CD4-positive, alpha-beta T cell treated with Interleukin-10 for 1 hour (primary cell): ENCODE measurements around the gene TACC2.
"Not testable (repeated sequence)": the region's sequence is repeated elsewhere in the genome, so short reads cannot be mapped to it uniquely, and the experiment has no call there.

Experiments used
- DNase-seq: peaks from one replicate; pipeline ENCODE4 v3.0.0-alpha.2; 2020

The TACC2 gene

DNA sequence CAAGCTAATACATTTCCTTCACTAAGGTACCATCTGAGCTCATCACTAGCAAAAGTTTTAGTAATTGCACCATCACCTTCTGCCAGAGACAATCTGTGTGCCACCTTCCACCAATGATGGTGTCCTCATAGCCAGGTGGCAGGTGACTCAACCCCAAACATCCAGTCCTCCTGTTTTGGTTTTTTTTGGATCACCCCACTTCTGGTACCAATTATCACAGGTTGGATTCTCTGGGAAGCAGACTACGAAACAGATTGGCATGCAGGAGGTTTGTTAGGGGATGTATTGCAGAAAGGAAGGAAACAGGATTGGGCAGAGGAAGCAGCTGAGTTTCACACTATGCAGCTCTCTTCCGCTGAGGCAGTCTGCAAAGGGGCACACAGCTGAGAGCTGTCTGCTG, 4.5 kb upstream of the TACC2 start:
- DNase-seq = no peak

DNA sequence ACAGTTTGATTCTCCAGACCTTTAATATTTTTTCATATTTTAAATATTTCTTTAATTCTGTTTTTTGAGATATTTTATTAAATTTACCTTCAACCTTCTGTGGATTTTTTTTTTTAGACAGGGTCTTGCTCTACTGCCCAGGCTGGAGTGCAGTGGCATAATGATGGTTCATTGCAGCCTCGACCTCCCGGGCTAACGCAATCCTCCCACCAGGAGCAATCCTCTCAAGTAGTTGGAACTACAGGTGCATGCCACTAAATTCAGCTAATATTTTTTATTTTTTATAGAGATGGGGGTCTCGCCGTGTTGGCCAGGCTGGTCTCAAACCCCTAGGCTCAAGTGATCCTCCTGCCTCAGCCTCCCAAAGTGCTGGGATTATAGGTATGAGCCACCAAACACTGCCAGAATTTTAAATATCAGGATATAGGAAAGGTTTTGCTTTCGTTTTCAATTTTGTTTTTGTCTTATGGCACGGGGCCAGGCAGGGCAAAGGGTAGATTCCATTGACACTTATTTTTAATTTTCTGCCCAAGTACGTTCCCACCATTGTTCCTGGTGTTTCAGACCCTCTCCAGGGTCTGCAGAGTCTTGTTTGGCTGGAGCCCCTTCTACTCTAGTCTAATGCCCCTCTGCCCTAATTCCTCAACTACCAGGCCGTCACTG, 1.2 kb downstream of the TACC2 start:
- DNase-seq = no peak

DNA sequence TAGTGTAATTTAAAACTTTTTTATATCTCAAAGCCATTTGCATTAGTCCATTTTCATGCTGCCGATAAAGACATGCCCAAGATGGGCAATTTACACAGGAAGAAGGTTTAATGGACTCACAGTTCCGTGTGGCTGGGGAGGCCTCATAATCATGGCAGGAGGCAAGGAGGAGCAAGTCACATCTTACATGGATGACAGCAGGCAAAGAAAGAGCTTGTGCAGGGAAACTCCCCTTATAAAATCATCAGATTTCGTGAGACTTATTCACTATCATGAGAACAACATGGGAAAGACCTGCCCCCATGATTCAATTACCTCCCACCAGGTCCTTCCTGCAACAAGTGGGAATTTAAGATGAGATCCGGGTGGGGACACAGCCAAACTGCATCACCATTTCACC, 2.8 kb downstream of the TACC2 start:
- not testable (repeated sequence) for DNase-seq

DNA sequence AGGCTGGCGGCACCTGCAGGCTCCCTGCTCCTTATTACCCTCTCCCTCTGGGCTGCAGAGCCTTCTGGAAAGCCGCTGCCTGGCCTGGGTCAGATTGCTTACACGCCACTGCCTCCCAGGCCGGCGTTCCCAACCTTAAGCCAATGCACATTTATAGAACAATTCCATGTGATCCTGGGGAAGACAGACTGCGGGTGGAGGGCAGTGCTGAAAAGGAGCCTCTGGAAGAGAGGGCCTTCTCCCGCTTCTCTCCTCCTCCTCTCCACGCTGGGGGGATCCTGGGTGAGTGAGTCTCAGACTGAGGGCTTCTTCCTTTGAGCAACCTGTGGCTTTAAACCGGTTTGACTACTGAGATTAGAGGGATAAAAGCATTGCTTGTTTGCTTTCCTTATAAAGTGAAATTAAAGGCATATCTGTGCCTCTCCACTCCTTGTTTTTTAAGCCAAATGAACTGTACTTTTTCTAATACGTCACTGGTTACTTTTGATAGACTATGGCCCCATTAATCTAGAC, 5.5 kb downstream of the TACC2 start:
- DNase-seq = no peak

DNA sequence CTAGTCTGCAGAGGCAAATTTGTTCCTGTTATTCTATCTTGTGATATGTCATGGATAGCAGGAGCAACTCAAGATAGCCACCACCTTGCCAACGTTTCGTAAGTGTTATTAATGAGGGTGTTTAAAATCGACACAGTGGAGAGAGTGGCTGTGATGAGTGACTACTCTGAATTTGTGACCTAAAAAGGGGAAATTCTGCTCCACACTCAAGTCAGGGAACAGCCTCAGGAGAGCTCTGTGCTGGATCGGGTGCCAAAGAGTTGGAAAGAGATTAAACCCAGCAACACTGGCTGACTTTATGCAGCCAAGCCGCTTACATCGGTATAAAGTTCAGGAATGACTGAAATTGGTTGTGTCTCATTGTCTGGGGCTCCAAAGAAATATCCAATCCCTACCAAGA, 9.5 kb downstream of the TACC2 start:
- DNase-seq = no peak

DNA sequence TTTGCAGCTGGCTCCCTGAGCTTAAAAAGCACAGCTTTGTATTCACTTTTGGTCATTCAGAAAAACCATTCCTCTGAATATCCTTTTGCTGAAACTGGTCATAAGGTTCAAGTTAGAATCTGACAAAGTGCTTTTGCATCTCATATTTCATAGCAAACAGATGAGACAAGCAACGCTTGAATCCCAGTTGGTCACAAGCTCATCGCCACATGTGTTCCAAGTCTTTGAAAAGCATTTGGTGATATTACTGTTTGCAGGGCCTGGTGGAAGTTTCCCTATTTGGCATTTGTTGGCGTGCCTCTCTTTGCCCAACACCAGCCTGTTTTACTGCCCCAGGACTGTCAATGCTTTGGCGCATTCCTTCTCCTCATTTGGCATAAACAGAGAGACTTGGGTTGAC, 10.3 kb downstream of the TACC2 start:
- DNase-seq = no peak

DNA sequence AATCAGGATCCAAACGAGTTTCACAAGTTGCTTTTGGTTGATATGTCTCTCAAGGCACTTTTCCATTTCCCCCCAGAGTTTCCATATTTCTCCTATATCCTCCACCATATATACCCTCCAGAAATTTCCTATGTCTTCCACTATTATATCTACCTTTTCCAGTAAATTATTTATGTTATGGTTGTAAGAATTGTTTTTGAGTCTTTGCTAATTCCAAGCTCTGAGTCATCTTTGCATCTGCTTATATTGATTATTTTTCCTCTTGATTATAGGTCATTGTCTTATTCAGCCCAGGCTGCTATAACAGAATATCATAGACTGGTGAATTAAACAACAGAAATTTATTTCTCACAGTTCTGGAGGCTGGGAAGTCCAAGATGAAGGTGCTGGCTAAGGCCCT, 12.7 kb downstream of the TACC2 start:
- DNase-seq = no peak

DNA sequence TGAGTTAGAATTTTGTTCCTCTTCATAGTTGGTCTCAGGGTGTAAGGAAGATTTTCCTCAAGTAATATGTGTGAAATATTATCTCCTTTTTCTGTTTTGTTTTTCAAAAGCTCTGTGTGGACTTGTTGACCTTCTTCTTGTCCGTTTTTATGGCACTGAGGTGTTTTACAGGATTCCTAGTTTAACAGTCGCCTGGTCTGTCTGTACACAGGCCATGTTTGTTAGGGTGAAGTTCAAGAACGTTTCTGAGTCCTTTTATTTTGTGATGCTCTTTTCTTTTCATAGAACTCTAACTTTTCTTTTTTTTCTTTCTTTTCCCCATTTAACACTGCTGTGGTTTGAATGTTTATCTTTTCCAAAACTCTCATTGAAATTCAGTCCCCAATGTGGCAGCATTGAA, 18.5 kb downstream of the TACC2 start:
- DNase-seq = no peak

DNA sequence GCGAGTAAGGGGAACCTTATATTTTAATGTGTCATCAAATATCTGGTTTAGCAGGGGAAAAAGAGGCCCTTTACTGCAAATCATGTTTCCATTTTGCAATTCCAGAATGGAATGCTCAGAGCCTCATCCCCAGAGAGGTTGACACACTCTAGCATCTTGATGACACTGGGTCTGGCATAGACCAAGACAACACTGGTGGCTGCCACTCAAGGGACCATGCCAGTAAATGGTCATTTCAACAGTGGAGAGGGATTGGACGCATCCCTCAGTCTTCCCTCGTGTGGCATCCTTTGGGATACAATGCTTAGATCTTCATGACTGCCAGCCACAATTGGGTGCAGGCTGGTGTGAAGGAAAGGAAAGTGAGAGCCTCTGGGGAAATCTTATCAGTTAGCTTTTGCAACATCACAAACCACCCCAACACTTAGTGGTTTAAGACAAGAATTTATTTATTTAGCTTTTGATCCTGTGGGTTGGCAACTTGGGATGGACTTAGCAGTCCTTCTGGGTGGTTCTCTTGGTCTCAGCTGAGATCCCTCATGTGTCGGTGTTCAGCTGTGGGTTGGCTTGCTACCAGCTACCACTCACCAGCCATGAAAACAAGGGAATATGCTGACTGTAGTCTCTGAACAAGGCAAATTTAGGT, 21.6 kb downstream of the TACC2 start:
- no peak for DNase-seq

DNA sequence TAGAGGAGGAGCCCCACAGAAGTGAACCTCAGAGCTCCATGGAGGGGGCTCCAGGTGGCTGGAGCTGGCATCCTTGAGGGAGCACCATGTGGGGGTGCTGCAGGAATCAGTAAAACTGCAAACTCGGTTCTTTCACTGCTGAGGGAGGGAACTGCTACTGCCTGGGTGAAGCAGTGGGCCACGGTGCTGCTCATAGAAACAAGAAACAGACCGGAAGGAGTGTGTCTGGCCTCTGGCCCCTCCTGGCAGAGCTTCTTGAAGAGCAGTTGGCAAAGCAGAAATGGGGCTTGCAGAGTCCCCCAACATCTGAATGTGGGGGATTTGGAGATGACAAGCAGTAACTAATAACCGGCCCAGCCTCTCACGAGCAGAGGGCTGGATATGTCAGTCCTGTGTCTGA, 23.8 kb downstream of the TACC2 start:
- no peak for DNase-seq

DNA sequence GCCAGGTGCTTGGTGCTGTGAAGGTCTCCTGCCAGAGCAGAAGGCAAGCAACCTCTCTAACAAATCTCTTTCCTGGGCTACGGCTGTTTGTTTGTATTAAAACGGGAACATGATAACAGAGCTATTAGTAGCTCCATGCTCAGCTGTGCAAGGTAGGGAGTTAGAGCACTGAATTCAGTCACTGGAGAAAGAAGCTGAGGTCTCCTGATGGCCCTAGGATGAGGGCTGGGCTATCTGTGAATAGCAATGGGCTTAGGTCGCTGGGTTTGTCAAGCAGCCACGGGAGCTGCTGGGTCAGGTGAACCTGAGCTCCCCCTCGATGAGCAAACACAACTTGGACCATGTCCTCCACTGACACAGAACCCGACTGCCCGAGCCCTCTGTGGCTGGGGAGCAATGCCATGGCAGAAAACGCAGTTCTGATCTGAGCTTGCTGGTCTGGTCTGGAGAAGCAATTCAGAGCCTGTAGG, 24.4 kb downstream of the TACC2 start:
- no peak for DNase-seq

DNA sequence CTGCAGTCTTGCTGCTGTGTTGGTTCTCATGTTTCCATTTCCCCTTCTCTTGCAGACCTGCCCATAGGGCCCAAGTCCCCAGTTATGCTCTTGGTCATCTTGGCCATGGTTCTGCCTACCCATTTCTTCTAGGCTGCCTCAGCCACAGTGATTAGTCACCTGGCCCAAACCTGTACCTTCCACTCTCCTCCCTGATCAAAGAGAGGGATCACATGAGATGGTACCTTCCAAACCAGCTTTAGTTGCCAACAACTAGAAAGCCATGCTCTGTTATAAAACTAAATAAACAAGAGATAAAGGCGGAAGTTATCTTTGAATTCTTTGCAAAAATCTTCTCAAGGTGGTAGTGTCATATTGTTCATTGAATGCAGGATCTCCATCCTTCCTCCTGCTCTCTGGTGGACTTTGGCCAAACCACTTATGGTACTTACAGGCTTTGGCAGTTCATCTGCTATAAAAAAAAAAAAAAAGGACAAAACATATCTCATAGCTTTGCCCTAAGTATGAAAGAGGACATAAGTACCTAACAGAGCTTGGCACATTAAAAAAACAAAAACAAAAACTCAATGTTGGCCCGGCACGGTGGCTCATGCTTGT, 25.8 kb downstream of the TACC2 start:
- DNase-seq = no peak

DNA sequence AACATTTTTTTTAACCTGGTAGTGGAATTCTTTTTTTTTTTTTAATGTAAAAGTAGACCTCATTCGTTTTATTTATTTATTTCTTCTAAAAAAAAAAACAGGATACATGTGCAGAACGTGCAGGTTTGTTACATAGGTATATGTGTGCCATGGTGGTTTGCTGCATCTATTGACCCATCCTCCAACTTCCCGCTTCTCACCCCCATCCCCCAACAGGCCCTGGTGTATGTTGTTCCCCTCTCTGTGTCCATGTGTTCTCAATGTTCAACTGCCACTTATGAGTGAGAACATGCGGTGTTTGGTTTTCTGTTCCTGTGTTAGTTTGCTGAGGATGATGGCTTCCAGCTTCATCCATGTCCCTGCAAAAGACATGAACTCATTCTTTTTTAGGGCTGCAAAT, 29.0 kb downstream of the TACC2 start:
- DNase-seq = not testable (repeated sequence)

DNA sequence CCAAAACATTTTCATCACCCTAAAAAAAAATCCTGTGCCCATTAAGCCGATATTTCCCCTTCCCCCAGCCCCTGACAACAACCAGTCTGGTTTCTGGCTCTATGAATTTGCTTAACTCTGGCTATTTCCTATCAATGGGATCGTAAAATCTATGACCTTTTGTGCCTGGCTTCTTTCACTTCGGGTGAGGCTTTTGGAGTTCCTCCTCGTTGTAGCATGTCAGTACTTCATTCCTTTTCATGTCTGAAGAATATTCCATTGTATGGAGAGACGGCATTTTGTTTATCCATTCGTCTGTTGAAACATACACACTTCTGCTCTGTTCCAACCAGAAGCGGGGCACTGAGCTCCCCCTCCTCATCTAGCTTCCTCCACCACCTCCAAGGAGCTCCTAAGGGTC, 29.5 kb downstream of the TACC2 start:
- no peak for DNase-seq

DNA sequence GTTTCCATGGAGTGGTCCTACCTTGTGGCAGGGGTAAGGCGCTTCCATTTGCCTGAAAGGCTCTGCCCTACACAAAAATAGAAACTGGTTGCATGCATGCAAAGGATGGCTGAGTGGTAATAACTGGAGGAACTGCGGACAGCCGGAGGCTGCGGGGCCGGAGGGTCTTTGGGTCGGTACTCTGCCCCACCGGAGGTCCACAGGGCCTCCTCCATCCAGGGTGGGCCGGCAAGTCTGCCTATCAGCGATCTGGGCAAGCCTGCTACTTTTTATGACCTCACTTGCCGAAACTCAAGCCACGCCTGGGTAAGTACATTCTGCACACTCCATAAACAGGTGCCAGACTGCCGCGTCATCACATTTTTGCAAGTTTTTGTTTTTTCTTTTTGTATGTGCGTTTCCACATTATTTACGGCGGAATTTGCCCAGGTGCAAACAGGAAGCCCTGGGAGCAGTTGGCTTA, 30.0 kb downstream of the TACC2 start:
- no peak for DNase-seq

DNA sequence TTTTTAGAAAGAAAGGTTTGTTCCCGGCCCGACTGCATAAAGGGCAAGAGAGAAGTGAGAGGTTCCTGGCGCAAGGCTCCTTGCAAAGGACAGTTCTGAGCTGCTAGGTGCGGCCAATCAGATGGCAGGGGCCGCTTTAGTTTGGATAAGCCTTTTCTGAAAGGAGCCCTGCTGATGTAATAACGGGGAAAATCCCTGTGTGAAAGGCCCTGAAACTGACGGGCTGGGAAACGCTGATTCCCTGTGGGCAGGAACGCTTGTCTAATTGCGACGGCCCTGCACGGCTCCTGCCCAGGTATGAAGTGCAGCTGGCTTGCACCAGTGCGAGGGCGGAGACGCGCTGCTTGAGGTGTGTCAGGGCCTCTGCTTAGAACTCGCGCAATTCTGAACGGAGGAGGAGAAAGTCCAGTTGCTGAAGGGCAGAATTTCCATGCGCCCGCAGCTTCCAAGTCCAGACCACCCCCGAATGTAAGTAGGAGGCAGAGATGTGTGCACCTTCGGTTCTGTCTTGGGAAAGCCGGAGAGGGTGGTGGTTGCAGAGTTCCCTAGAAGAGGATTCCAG, 30.5 kb downstream of the TACC2 start:
- DNase-seq = no peak

DNA sequence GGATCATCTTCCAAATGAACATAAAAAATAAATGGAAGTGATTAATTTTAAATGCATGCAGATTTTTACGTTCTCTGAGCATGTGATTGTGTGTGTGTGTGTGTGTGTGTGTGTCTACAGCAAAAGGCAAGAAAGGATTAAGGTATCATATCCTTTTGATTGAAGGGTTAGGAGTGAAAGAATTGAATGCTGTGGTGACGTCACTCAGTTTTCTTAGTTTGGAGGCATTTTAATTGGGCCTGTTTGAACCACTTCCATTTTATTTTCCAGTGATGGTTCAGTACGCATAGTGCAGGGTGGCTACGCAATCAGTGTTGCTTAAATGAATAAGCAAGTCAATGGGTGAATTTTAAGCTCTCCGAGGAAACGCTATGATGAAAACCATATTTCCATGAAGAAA, 31.3 kb downstream of the TACC2 start:
- DNase-seq = no peak

DNA sequence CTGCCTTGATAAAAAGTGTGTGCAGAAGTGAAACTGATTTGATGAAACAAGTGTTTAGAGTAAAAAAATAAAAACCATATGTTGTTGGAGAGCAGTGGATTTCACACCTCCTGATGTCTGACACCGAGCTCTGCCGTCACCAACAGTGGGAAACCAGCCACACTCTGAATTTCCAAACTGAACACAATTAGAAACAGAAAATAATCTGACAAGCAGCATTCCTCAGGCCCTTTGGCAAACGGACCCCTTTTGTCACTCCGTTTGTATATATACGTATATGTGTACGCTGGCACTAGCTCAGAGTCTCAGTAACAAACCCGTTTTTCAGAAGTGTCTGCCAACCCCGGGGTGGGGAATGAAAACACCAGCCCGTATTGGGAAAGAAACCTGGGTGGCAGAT, 32.4 kb downstream of the TACC2 start:
- no peak for DNase-seq

DNA sequence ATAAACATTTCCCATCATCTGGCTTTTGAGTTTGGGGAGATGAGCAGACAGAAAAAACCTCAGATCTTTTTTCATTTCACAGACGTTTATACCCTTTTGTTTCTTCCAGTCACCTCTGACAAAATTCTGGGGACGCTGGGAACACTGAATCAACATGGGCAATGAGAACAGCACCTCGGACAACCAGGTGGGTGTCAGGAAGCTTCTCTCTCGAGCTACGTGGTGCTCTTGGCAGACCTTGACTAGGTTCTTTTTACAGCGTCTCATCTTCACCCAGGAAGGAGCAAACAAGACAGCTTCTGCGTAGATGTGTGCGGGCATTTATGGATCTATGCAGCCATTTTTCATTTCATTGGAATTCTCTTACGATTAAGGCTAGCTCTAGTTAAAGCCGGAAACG, 32.9 kb downstream of the TACC2 start:
- no peak for DNase-seq

DNA sequence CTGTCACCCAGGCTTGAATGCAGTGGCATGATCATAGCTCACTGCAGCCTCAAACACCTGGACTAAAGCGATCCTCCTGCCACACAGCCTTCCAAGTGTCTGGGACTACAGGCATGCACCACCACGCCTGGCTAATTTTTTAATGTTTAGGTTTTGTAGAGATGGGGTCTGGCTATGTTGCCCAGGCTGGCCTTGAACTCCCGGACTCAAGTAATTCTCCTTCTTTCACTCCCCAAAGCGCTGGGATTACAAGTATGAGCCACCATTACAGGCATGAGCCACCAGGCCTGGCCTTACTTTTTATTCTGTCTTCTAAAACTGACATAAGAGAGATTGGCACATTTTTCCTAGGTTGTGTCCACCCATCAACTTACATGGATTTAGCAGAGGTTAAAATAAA, 33.3 kb downstream of the TACC2 start:
- DNase-seq = no peak

DNA sequence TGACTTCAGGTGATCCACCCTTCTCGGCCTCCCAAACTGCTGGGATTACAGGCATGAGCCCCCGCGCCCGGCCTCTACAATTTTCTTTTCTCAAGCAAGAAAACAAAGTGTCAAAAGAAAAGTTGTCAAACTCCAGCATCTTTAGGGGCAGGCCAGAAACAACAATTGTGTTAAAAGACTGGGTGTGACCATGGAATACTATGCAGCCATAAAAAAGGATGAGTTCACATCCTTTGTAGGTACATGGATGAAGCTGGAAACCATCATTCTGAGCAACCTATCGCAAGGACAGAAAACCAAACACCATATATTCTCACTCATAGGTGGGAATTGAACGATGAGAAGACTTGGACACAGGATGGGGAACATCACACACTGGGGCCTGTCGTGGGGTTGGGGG, 34.3 kb downstream of the TACC2 start:
- DNase-seq = not testable (repeated sequence)

DNA sequence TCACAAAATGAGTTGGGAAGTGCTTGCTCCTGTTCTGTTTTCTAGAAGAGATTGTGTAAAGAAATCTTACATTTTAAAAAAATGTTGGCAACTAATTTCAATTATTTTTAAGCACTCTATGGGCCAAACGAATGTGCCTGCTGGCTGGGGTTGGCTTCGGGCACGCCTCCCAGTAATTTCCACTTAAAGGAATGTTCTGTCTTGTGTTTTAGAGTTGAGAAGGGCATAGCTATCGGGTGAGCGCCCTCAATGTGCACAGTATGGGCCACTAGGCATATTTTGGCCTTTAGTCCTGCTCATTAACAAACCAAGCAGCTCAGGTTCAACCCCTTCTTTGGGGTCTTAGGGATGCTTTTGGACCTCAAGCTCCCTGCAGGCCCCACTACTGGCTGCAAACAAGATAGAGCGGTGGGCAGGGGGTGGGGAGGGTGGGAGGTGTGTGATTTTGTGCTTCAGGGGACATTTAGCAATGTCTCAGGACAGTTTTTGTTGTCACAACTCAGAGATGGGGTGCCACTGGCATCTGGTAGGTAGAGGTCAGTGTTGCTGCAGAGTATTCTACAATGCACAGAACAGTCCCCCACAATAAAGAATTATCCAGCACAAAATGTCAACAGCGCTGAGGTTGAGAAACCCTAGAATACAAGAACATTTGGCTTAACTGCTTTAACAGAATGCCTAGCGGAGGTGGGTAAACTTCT, 40.7 kb downstream of the TACC2 start:
- DNase-seq = no peak

DNA sequence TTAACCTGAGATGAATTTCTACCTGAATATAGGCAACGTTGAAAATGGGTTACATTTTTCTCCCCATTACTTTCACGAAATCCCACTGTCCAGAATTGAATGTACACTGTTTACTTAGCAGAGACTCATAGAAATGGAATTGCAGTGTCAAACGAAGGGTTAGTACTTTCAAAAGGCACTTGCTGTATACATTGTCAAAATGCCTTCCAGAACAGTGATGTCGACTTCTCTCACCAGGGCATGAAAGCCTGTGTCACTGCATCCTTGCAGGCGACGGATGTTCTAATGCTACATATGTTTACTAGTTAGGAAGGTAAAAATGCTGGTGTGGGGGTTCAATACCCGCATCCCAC, 41.2 kb downstream of the TACC2 start:
- DNase-seq = no peak
